ENCODE data around the gene MEP1B. TPM values are rescaled to one million over a fixed set of nuclear protein-coding genes. Genes with fewer than 3 reads are reported as not detected.

MEP1B gene
- polyA plus RNA-seq, 1 of the 3 experiments (the other 2 are of a cell fraction) = not detected

- Histone ChIP-seq H3K27me3 (ENCODE audit: insufficient read depth) (no peaks in the 10 kb centered on the region), H3F3A (replicated peaks; ENCODE audit: insufficient read depth) (no peaks in the 10 kb centered on the region), H3K4me3 (ENCODE audit: low read depth in 2 of 2, low read length in 1 of 2) (no peak overlapping the region), H3K36me3 (replicated peaks in 1 of 2; ENCODE audit: control insufficient read depth in 1 of 2, insufficient read depth in 2 of 2, low read length in 1 of 2) (peaks cover 4 to 9% of the 10 kb centered on the region in 2 experiments), H3K27ac (ENCODE audit: low read depth in 2 of 2, low read length in 1 of 2) (no peak overlapping the region), H3K4me2 (no peak overlapping the region), H3K9me3 (no peaks in the 10 kb centered on the region), H2AFZ (ENCODE audit: low read depth) (no peak overlapping the region), H3K79me2 (ENCODE audit: insufficient read depth) (no peaks in the 10 kb centered on the region), H3K9me2 (no peaks in the 10 kb centered on the region), H3K4me1 (ENCODE audit: control insufficient read depth in 1 of 2, insufficient read depth in 2 of 2, low read depth in 1 of 2, low read length in 1 of 2) (no peaks in the 10 kb centered on the region; a peak in 2 of 4 replicates), H3K9ac (no peak overlapping the region), H4K20me1 (ENCODE audit: insufficient read depth) (no peaks in the 10 kb centered on the region)
- TF ChIP-seq RXRA (IDR thresholded peaks at IDR 0.05; ENCODE audit: borderline replicate concordance, low read depth) (no peak), JUND (IDR thresholded peaks at IDR 0.05) (no peak), YY1 (IDR thresholded peaks at IDR 0.05; ENCODE audit: low read depth) (no peak), SIN3A (IDR thresholded peaks at IDR 0.05; ENCODE audit: borderline replicate concordance, low read depth, low read length) (no peak), ELF1 (IDR thresholded peaks at IDR 0.05) (no peak), NFIC (IDR thresholded peaks at IDR 0.05; ENCODE audit: borderline replicate concordance) (no peak), TEAD4 (IDR thresholded peaks at IDR 0.05; ENCODE audit: borderline replicate concordance, insufficient read depth) (no peak), MEF2A (IDR thresholded peaks at IDR 0.05; ENCODE audit: borderline replicate concordance, low read depth) (no peak), CTCF (IDR thresholded peaks at IDR 0.05) (no peak), CHD2 (IDR thresholded peaks at IDR 0.05; ENCODE audit: low read length, partially characterized antibody) (no peak), EP300 (IDR thresholded peaks at IDR 0.05; ENCODE audit: borderline replicate concordance in 1 of 2, low read depth in 1 of 2, low read length in 1 of 2) (no peak), GATA2 (CRISPR knock-in tag; IDR thresholded peaks at IDR 0.05) (no peak), IRF3 (IDR thresholded peaks at IDR 0.05; ENCODE audit: low read depth, low read length) (no peak), GABPA (IDR thresholded peaks at IDR 0.05; ENCODE audit: low read depth) (no peak), ZBTB33 (IDR thresholded peaks at IDR 0.05; ENCODE audit: borderline replicate concordance, low read depth) (no peak)
- 90% methylated on average over 4 of the region's 4 CpGs for WGBS (ENCODE audit: low lambda C conversion rate)
- no peak for DNase-seq
- ChIA-PET CTCF (interaction anchor here (1.0 to 2.2 kb wide), 3 partner anchors 22 to 282 kb away, joined by 3 to 7 read pairs (median 4); no protein-coding TSS in a partner anchor), POLR2A (no interaction called here)
Measured at GRCh38 chr18:32267463-32267862, 77.6 kb downstream of the MEP1B start.

Small RNAs within 50 kb of the gene (small RNA-seq; reads per million reads assigned to genes)
- 0 reads per million in 7 experiments for gene RF00019
- 0 reads per million in 7 experiments for gene RNA5SP453

Other genes with a start within 250 kb of the MEP1B start
- gene TRAPPC8, start 246.9 kb upstream of the MEP1B start, polyA plus RNA-seq (2012; rRNA removed) = 14.9 and 22.5 TPM in 2 replicates
- 0.05 and 0.06 TPM in 2 replicates for gene RNF125, start 171.2 kb upstream of the MEP1B start, polyA plus RNA-seq (2012; rRNA removed)
- gene RNF138, start 98.2 kb upstream of the MEP1B start, polyA plus RNA-seq (2012; rRNA removed) = 17.6 and 22.3 TPM in 2 replicates

Measured in SK-N-SH (cell line).